GM23338 (cell line): ENCODE data around the gene SRP68. TPM values are rescaled to one million over a fixed set of nuclear protein-coding genes. Genes with fewer than 3 reads are reported as not detected.

Experiments used
- ATAC-seq: fragments of 200-7000 bp; cut with Tn5 transposase; 3 replicates; pipeline ENCODE4 v1.9.1; 2020
- DNase-seq: peaks from one replicate; pipeline ENCODE4 v3.0.0-alpha.2; 2015; ENCODE audit warnings: low spot score
- H2AFZ ChIP-seq: fragments of 200-600 bp; sonication (generic); 2 replicates; pipeline ENCODE4 v1.8.0; 2016; ENCODE audit warnings: antibody characterized with exemption, mild to moderate bottlenecking, moderate library complexity
- H3F3A ChIP-seq: fragments of 200-600 bp; sonication (generic); replicated peaks from 2 replicates; pipeline ENCODE4 v1.8.0; 2017; ENCODE audit warnings: antibody characterized with exemption, mixed run types, low read depth
- H3K27ac ChIP-seq: fragments of 200-600 bp; sonication (generic); 2 replicates; pipeline ENCODE4 v1.6.1; 2016; ENCODE audit warnings: low read depth
- H3K27me3 ChIP-seq: fragments of 200-600 bp; sonication (generic); 2 replicates; pipeline ENCODE4 v1.8.0; 2016; ENCODE audit warnings: mild to moderate bottlenecking, mixed run types, moderate library complexity; ENCODE audit not compliant: insufficient read depth
- H3K36me3 ChIP-seq: fragments of 200-600 bp; sonication (generic); 2 replicates; pipeline ENCODE4 v1.8.0; 2016; ENCODE audit warnings: mild to moderate bottlenecking; ENCODE audit not compliant: insufficient read depth
- H3K4me1 ChIP-seq: fragments of 200-600 bp; sonication (generic); 2 replicates; pipeline ENCODE4 v1.8.0; 2016; ENCODE audit warnings: mild to moderate bottlenecking, moderate library complexity; ENCODE audit not compliant: insufficient read depth
- H3K4me2 ChIP-seq: fragments of 200-600 bp; sonication (generic); 2 replicates; pipeline ENCODE4 v1.7.1; 2017; ENCODE audit warnings: mixed run types
- H3K4me3 ChIP-seq: fragments of 200-600 bp; sonication (generic); 2 replicates; pipeline ENCODE4 v1.6.1; 2016; ENCODE audit warnings: mixed run types
- H3K79me2 ChIP-seq: fragments of 200-600 bp; sonication (generic); replicated peaks from 2 replicates; pipeline ENCODE4 v1.8.0; 2017; ENCODE audit warnings: mild to moderate bottlenecking; ENCODE audit not compliant: insufficient read depth
- H3K9me2 ChIP-seq: fragments of 200-600 bp; sonication (generic); 2 replicates; pipeline ENCODE4 v1.8.0; 2017; ENCODE audit not compliant: insufficient read depth
- H4K20me1 ChIP-seq: fragments of 200-600 bp; sonication (generic); replicated peaks from 2 replicates; pipeline ENCODE4 v1.8.0; 2017; ENCODE audit warnings: mild to moderate bottlenecking; ENCODE audit not compliant: insufficient read depth
- H3K27ac Mint-ChIP-seq: 2 replicates; pipeline ENCODE4 v1.8.0; 2020; ENCODE audit warnings: inconsistent platforms, mild to moderate bottlenecking, moderate library complexity, mixed read lengths
- H3K27me3 Mint-ChIP-seq: 3 replicates; pipeline ENCODE4 v1.8.0; 2022; ENCODE audit warnings: low read depth, mild to moderate bottlenecking, moderate library complexity, mixed read lengths, inconsistent platforms; ENCODE audit not compliant: insufficient read depth, poor library complexity
- H3K36me3 Mint-ChIP-seq: 3 replicates; pipeline ENCODE4 v1.8.0; 2021; ENCODE audit warnings: low read depth, mild to moderate bottlenecking, inconsistent platforms, moderate library complexity, mixed read lengths
- H3K4me1 Mint-ChIP-seq: 3 replicates; pipeline ENCODE4 v1.8.0; 2020; ENCODE audit warnings: mild to moderate bottlenecking, inconsistent platforms, mixed read lengths
- H3K4me3 Mint-ChIP-seq: 3 replicates; pipeline ENCODE4 v1.8.0; 2021; ENCODE audit warnings: moderate library complexity, mild to moderate bottlenecking, inconsistent platforms, mixed read lengths
- H3K9me3 Mint-ChIP-seq: 3 replicates; pipeline ENCODE4 v1.8.0; 2020; ENCODE audit warnings: moderate library complexity, mild to moderate bottlenecking, inconsistent platforms, mixed read lengths
- CTCF ChIP-seq, 2 experiments: fragments of 200-600 bp in 1 of 2; sonication (generic) in 1 of 2; conservative IDR thresholded peaks; 2 replicates each; pipeline versions ENCODE4 v1.5.1 to v1.6.1; 2016 to 2017; ENCODE audit warnings: antibody characterized with exemption in 2 of 2, low read depth in 2 of 2, mild to moderate bottlenecking in 2 of 2, moderate library complexity in 1 of 2
- EZH2phosphoT487 ChIP-seq: fragments of 200-600 bp; sonication (generic); IDR thresholded peaks from one replicate; pipeline ENCODE4 v1.8.1; 2018; ENCODE audit warnings: antibody characterized with exemption; ENCODE audit not compliant: unreplicated experiment
- NANOG ChIP-seq: IDR thresholded peaks from 2 replicates; pipeline ENCODE4 v1.6.1; 2016; ENCODE audit warnings: antibody characterized with exemption, borderline replicate concordance
- STAT1 ChIP-seq: IDR thresholded peaks from one replicate; pipeline ENCODE4 v1.6.1; 2016; ENCODE audit warnings: antibody characterized with exemption; ENCODE audit not compliant: unreplicated experiment
- polyA plus RNA-seq: library from polyadenylated mRNA; unstranded; fragments of >200 nt; fragmentation: Nextera tagmentation; extraction: Ambion mirVana; gene quantifications from 2 replicates; pipeline ENCODE4 v1.2.1, GENCODE V29; 2016
- total RNA-seq: library from RNA; depleted of rRNA; stranded (reverse); fragments of >200 nt; shearing (Covaris generic); gene quantifications from 2 replicates; pipeline ENCODE4 v1.2.3, GENCODE V29; 2014

SRP68 gene
- total and polyA plus RNA-seq, 2 experiments from 2014 or later, result 30.7 to 62.8 TPM

GRCh38 chr17:76007131-76007849, 65.0 kb downstream of the SRP68 start:
- Histone ChIP-seq H3K27ac (no peak overlapping the region), H4K20me1 (no peaks in the 10 kb centered on the region), H3K4me2 (no peak overlapping the region), H3K4me3 (no peak overlapping the region), H3K36me3 (no peaks in the 10 kb centered on the region), H3F3A (0 out of 2 replicates have a peak, but pooled peaks cover 3% of the 10 kb centered on the region), H3K79me2 (no peaks in the 10 kb centered on the region), H3K4me1 (no peaks in the 10 kb centered on the region), H2AFZ (no peak overlapping the region), H3K27me3 (no peaks in the 10 kb centered on the region), H3K9me2 (no peaks in the 10 kb centered on the region)
- Mint-ChIP-seq H3K27ac (no peak overlapping the region), H3K4me1 (peaks cover 2% of the 10 kb centered on the region), H3K36me3 (peaks cover 3% of the 10 kb centered on the region), H3K4me3 (no peak overlapping the region), H3K9me3 (no peaks in the 10 kb centered on the region; the same call in none of the 3 replicates), H3K27me3 (peaks cover 10% of the 10 kb centered on the region)
- no peak for DNase-seq
- TF ChIP-seq STAT1, result no peak
- TF ChIP-seq CTCF (conservative IDR thresholded peaks at IDR 0.05; ENCODE audit: low read depth in 2 of 2), result 0 out of 4 replicates have a peak, but pooled peaks of 1 of the 2 experiments have one; percentile 7
- ATAC-seq, result no peak

GRCh38 chr17:76005263-76006149, 66.8 kb downstream of the SRP68 start:
- Mint-ChIP-seq H3K27me3 (peaks cover 10% of the 10 kb centered on the region), H3K4me3 (no peak overlapping the region)
- H3K36me3 ChIP-seq, result no peaks in the 10 kb centered on the region

More at GRCh38 chr17:76005263-76006149, 66.8 kb downstream of the SRP68 start:
- peak; percentile 95 for DNase-seq
- Histone ChIP-seq H3K27me3 (no peaks in the 10 kb centered on the region), H3K4me1 (no peaks in the 10 kb centered on the region), H3K9me2 (no peaks in the 10 kb centered on the region), H3K4me2 (no peak overlapping the region), H2AFZ (no peak overlapping the region), H3K79me2 (no peaks in the 10 kb centered on the region), H3F3A (0 out of 2 replicates have a peak, but pooled peaks cover 3% of the 10 kb centered on the region), H3K27ac (no peak overlapping the region), H3K4me3 (no peak overlapping the region), H4K20me1 (no peaks in the 10 kb centered on the region)
- Mint-ChIP-seq H3K36me3 (peaks cover 3% of the 10 kb centered on the region), H3K4me1 (peaks cover 2% of the 10 kb centered on the region), H3K27ac (peak overlapping the region; percentile 93; the same call in 1 of the 2 replicates), H3K9me3 (no peaks in the 10 kb centered on the region; the same call in none of the 3 replicates)
- TF ChIP-seq CTCF (conservative IDR thresholded peaks at IDR 0.05; ENCODE audit: low read depth in 2 of 2), result peak; percentile 87 to 88
- no peak for TF ChIP-seq EZH2phosphoT487
- TF ChIP-seq NANOG, result no peak
- TF ChIP-seq STAT1, result no peak
- peak; percentile 87 for ATAC-seq
